T follicular helper cell (primary cell): ENCODE results near the gene GKAP1.
"Not testable (repeated sequence)": the region's sequence is repeated elsewhere in the genome, so short reads cannot be mapped to it uniquely, and the experiment has no call there.

Source experiments
- DNase-seq: peaks from one replicate; pipeline ENCODE4 v3.0.0-alpha.2; 2020; ENCODE audit warnings: low read depth
- total RNA-seq, 2 experiments: gene quantifications; one replicate each; lab custom pipeline; 2026; lab: John Stamatoyannopoulos, UW

The GKAP1 gene
- total RNA-seq: 2.4 to 14.7 reads per million in 2 experiments

DNA sequence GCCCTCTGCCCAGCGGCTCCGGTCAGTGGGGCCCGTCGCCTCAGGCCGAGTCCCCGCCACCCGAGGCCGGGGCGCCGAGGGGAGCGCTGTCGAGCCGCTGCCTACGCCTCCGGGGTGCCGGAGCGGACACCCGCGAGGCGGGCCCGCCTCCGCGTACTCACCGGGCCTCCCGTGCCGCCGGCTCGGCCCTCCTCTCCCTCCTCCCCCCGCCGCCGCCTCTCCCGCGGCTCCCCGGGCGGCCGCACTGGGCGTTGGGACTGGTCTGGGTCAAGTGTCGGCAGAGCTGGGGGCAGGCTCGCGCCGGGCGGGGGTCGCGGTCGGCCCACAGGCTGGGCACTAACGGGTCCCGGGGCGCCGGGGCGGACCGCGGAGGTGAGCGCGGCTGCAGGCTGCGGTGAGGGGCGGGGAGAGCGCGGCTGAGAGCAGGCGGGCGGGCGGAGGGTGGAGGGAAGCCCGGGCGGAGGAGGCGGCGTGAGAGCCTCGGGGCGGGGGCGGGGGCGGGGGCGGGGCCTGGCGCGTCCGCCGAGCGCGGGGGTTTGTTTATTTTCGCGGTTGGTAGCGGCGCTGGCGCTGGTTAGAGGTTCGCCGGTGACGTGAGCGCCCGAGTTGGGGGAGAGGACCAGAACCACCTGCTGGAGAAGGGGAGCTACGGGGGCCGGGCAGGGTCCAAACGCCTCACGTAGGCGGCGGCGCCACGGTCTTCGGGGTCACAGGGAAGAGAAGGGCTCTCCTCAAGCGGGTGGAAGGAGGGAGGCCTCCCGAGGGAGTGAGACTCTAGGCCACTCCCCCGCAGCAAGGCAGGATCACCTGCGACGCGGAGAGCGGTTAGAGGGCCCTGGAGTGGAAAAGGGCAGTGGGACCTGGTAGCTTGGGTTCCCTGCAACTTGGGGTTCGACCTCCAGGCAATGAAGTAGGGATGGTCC, at the start of gene GKAP1:
Gene GKAP1, minus strand, starts transcription at position 414 of the 923 bp plus-strand sequence. CDS start 11,252 bp downstream, outside the sequence.
- DNase-seq: peak; percentile 76

GRCh38 chr9:83849895-83850294, 32.3 kb upstream of the GKAP1 start:
- not testable (repeated sequence) for DNase-seq

DNA sequence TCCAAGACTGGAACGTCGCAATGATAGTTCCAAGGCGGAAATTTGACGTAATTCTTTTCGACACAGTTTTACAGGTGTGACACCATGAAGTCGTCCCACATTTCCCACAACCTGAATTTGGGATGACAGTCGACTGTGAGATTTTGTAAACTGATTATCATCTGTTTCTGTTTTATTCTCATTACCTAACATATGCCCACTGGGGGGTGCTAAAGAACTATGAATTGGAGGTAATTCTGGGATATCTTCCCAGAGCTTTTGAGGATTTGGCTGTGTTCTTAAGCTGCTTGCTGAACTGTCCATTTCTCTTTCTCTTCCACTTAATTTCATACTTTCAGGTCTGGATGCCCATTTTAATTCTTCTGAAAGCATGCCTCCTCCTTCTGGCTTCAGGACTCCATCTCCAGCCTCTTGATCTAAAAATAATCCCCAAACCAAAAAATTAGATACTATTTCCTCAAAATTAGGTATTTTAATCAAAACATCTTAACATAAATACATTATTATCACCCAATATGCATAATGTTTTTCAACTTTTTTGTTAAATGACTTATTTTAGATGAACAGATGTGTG, 19.6 kb upstream of the GKAP1 start:
- DNase-seq: not testable (repeated sequence)

DNA sequence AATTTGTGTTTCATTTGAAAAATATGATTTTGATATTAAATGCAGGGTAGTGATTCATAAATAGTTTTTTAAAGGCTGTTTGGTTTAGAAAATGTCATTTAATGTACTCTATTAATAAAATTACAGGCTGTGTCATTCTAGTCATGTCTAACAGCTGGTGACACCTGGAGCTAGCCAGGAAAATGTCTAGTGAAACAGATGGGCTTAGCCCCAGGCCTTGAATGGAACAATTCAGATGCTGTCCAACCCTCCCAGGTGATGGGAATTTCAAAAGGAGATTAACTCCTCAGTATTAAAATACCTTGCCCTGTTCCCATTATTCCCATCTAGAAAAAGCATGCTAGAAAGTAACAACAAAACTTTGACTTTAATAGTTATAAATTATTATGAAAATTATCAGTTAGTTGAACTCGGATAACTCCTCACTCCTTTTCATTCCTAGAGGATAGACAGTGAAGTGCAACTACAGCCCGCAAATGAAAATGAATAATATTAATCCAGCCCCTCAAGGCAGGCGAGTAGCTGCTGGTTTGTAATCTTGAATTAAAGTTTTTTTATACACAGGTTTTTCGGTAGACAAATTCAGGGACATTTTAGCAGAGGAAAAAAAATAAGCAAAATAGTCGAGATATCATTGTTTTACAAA, 13.0 kb upstream of the GKAP1 start:
- not testable (repeated sequence) for DNase-seq

GRCh38 chr9:83824986-83825623, 7.5 kb upstream of the GKAP1 start:
- DNase-seq: not testable (repeated sequence)

DNA sequence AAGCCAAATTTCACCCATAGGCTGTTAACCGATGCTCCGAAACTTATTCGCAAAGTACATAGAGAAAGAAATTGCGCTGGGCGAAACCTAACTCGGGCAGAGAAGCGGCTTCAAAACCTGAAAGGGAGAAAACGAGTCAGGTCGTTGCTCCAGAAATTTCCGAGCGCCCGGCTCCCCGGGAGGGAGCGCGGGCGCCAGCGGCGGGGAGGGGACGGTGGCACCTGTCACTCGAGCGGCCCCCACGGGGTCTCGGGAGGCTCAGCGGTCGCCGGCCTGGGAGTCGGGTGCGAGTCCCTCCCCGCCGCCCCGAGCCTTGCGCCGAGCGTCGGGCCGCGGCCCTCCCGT, 586 bp downstream of the GKAP1 start:
- peak; percentile 14 for DNase-seq

DNA sequence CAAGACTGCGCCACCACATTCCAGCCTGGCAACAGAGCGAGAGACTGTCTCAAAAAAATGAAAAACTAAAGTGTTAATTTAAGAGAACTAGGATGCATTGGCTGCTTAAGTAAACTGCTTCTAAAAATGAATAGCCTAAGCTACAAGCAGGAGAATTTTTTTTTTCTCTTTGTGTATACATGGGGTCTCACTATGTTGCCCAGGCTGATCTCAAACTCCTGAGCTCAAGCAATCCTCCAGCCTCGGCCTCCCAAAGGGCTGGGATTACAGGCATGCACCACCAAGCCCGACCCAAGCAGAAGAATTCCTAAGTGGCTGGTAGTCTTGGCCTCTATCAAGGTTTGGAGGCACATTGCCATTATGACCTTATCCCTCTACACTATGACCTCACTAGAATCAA, 2.4 kb downstream of the GKAP1 start:
- not testable (repeated sequence) for DNase-seq

GRCh38 chr9:83809213-83809612, 8.4 kb downstream of the GKAP1 start:
- not testable (repeated sequence) for DNase-seq

DNA sequence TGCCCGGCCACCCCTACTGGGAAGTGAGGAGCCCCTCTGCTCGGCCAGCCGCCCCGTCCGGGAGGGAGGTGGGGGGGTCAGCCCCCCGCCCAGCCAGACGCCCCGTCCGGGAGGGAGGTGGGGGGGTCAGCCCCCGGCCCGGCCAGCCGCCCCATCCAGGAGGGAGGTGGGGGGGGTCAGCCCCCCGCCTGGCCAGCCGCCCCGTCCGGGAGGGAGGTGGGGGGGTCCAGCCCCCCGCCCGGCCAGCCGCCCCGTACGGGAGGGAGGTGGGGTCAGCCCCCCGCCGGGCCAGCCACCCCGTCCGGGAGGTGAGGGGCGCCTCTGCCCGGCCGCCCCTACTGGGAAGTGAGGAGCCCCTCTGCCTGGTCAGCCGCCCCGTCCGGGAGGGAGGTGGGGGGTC, 13.1 kb downstream of the GKAP1 start:
- not testable (repeated sequence) for DNase-seq

- DNase-seq: not testable (repeated sequence)
Observed at GRCh38 chr9:83803941-83804340, 13.6 kb downstream of the GKAP1 start.

DNA sequence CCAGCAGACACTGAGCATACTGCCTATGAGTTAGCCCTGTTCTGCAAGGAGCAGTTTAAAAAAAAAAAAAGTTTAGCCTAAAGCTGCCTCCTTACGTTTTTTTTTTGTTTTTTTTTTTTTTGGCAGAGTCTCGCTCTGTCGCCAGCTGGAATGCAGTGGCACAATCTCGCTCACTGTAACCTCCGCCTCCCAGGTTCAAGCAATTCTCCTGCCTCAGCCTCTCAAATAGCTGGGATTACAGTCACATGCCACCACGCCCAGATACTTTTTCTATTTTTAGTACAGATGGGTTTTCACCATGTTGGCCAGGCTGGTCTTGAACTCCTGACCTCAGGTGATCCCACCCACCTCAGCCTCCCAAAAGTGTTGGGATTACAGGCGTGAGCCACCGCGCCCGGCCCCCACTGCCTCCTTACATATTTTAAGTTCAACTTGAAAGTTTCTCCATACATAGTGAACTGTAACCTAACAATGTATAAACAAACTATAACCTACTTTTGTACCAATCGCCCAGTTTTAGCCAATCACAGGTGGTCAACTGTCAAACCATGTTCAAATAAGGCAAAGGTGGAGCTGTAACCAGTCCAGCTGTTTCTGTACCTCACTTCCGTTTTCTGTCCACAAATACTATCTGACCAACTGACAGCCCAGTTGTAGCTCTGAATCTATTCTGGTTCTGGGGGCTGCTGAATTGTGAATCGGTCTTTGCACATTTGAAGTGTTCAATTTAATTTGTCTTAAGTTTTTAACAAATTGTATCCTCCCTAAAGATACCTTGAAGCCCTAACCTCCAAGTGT, 17.1 kb downstream of the GKAP1 start:
- no peak for DNase-seq

GRCh38 chr9:83794051-83794450, 23.5 kb downstream of the GKAP1 start:
- DNase-seq: no peak

GRCh38 chr9:83792746-83793145, 24.8 kb downstream of the GKAP1 start:
- DNase-seq: no peak

GRCh38 chr9:83778164-83778563, 39.4 kb downstream of the GKAP1 start:
- no peak for DNase-seq

- no peak for DNase-seq
Observed at GRCh38 chr9:83775932-83776331, 41.6 kb downstream of the GKAP1 start.

GRCh38 chr9:83772860-83773259, 44.7 kb downstream of the GKAP1 start:
- DNase-seq: no peak

GRCh38 chr9:83765376-83765775, 52.2 kb downstream of the GKAP1 start:
- DNase-seq: no peak

GRCh38 chr9:83754383-83754977, 63.1 kb downstream of the GKAP1 start:
- DNase-seq: no peak

- no peak for DNase-seq
Observed at GRCh38 chr9:83749706-83750105, 67.9 kb downstream of the GKAP1 start.

GRCh38 chr9:83744206-83744605, 73.4 kb downstream of the GKAP1 start:
- DNase-seq: no peak

- DNase-seq: no peak
Observed at GRCh38 chr9:83733739-83734138, 83.8 kb downstream of the GKAP1 start.
